GM12875 (cell line): ENCODE data around the gene SDK1.
A peak's percentile ranks its signal among the peaks of the same experiment; 100 is the strongest.

Experiments used
- H3K4me3 ChIP-seq: one replicate; pipeline ENCODE4 v1.5.1; 2011; ENCODE audit warnings: low read depth, low read length, control low read depth
- TF ChIP-seq, protein P1 (sequence below): IDR thresholded peaks from 2 replicates; pipeline ENCODE4 v1.5.1; 2011; ENCODE audit warnings: low read depth, mild to moderate bottlenecking, control low read depth, inconsistent platforms, low read length, moderate library complexity, borderline replicate concordance; ENCODE audit not compliant: insufficient read depth

SDK1 gene

DNA sequence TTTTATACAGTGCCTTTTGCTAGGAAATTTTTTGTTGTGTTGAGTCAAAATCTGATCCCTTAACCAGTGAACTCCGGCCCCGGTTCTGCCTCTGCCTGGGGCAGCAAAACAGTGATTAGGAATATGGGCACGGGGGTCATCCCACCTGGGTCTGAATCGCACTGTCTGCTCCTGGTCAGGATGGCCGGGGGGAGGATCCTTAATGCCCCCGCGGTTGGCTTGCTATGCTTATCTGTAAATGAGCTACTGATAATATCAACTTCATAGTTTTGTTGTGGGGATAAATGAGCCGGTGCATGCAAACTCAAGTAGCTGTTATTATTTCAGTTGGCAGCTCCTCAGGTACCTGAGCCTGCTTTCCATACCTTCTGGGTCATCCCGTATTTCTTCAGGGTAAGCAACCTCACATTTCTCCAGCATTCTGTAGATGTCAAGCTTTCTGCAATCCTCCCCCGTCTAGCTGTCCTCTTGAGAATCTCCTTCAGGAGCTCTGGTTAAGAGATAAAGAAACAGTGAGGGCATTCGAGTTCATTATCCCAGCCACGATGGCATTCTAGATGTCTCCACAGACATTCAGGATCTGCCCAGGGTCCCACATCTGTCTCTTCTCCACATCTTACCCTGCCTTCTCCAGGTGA lies 592.2 kb downstream of the SDK1 start:
- TF ChIP-seq, protein P1, sequence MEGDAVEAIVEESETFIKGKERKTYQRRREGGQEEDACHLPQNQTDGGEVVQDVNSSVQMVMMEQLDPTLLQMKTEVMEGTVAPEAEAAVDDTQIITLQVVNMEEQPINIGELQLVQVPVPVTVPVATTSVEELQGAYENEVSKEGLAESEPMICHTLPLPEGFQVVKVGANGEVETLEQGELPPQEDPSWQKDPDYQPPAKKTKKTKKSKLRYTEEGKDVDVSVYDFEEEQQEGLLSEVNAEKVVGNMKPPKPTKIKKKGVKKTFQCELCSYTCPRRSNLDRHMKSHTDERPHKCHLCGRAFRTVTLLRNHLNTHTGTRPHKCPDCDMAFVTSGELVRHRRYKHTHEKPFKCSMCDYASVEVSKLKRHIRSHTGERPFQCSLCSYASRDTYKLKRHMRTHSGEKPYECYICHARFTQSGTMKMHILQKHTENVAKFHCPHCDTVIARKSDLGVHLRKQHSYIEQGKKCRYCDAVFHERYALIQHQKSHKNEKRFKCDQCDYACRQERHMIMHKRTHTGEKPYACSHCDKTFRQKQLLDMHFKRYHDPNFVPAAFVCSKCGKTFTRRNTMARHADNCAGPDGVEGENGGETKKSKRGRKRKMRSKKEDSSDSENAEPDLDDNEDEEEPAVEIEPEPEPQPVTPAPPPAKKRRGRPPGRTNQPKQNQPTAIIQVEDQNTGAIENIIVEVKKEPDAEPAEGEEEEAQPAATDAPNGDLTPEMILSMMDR = no peak
- no peak overlapping the region for H3K4me3 ChIP-seq

DNA sequence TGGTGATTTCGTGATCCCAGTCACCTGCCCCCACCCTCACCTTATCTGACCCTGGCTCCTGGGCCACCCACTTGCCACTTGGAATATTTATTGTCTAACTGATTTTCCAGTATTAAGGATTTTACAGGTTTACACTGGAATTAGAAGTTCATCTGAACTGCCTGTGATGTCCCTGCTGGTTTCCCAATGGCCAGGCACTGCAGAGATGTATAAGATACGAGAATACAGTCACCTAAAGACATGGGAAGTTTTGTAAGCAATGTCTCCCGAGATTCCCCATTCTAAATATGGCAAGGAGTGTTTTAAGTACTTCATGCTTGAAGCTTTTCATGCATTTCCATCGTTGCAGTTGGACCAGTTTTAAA lies 592.7 kb downstream of the SDK1 start:
- no peak overlapping the region for H3K4me3 ChIP-seq
- TF ChIP-seq, protein P1 = no peak

DNA sequence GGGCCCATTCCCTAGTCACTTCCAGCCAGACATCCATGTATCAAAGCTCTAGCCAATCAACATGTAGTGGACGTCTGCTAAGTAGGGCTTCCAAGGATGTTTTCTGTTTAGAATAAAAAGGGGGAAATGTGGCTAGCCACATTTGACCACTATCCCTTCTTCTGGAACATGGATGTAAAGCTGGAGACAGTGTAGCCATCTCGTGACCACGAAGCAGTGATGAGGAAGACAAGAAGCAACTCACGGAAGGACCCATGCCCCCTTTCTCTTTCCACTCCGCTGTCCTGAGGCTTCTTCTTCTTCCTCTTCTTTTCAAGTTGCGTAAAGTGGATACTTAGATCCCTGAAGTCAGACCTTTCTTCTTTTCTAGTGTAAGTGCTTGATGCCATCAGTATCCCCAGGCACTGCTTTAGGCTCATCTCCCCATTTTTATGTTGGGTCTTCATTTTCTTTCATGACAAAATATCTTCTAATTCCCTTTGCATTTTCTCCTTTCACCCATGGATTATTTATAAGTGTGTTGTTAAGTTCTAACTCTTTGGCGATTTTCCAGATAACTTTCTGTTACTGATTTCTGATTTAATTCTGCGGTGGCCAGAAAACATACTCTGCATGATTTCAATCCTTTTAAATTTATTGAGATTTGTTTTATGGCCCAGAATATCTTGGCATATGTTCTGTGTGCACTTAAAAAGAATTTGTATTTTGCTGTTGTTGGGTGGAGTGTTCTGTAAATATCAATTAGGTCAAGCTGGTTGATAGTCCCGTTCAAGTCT lies 594.5 kb downstream of the SDK1 start:
- H3K4me3 ChIP-seq = no peak overlapping the region
- TF ChIP-seq, protein P1 = no peak

DNA sequence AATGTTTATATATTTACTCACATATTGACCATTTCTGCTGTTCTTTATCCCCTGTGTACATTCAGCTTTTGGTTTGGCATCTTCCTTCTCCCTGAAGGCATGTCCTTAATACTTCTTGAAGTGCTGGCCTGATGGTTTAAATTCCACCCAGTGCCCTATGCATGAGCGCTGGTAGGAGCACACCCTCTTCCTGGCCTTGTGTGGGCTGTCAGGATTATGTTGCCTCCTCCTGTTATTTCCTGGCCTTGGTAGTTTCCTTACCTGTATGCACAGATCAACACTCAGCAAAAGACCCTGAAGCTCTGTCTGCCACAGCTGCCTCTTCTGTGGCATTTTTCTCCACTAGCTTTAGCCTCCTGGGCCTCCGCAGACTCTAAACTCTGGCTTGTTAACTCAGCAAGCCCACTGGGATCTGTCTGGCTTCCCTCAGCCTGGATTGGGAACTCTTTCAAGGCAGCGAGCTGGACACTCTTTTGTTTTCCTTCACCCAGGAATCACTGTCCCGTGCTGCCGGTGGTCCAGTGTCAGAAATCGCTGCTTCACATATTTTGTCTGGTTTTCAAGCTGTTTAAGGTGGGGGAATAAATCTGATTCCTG lies 595.2 kb downstream of the SDK1 start:
- TF ChIP-seq, protein P1 = no peak
- no peak overlapping the region for H3K4me3 ChIP-seq

DNA sequence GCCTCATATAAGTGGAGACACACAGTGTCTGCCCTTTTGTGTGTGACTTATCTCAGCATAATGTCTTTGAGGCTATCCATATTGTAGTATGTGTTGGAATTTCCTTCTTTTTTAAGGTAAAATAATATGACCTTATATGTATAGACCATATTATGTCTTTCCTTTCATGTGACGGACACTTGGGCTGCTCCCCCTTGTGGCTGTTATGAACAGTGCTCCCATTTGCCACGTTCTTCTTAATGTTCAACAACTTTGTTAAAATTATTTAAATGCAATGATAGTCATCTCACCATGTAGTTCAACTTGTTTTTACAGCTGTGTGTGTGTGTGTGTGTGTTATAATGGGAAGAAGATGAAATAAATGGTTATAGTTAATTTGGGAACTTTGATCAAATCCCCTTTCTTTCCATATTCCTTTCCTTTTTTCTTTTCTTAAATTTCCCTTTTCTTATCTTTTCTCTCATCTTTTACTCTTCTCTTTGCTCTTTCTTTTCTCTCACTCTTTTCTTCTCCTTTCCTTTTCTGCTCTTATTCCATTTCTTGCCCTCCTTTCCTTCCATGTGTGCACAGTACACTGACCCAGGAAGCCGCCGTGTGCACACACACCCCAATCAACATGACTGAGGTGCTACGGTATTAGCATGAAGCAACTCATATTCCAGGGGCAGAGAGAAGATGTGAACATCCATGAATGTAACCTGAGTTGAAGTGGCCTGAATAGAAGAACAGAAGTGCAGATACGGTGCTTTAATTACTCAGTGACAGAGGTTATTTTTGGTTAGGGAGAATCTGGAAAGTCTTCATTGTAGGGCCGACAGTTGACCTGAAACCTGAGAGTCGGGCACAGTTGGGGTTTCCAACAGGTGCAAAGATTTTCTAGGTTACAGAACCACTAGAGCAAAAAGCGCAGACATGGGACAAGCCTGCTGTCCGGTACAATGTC lies 596.6 kb downstream of the SDK1 start:
- no peak overlapping the region for H3K4me3 ChIP-seq
- TF ChIP-seq, protein P1 = peak; percentile 60; the same call in 1 of the 2 replicates

DNA sequence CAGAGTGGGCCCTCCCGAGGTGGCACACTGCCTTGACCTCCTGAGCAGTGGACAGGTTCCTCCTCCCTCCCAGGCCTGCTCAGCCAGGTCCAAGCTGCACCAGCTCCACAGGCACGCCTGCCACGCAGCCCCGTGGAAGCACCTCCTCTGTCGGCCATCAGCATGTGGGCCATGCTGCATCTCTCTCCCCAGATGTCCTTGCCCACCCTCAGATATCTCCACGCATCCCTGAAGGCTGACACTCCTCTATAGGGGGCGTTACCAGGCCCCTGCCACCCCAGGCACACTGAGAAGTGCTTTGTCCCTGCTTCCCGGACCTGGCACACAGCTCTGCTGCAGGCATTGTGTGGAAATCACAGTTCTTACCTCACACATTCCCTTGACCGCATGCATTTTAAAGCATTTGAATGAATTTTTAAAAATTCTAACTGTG lies 598.5 kb downstream of the SDK1 start:
- TF ChIP-seq, protein P1 = no peak

More for the DNA sequence above, 598.5 kb downstream of the SDK1 start:
- H3K4me3 ChIP-seq = no peak overlapping the region
